ENCODE results near the gene HSPA6.
"Not testable (repeated sequence)": the region's sequence is repeated elsewhere in the genome, so short reads cannot be mapped to it uniquely, and the experiment has no call there.

DNA sequence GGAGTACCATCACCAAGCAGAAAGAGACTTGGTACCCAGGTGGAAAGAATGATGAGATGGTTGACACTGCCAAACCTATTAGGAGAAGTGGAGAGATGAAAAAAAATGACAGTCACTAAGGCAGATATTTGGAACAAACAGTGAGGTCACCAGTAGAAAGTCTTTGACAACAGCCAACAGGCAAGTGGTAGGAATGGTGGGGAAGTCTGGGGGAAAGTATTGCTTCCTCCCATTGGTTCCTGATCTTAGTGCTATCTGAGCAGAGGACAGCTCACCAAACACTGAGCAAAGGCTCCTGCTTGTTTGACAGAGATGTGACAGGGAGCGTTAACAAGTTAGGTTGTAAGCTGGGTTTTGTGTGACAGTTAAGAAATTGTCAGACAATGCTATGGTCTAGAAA lies 18.8 kb downstream of the HSPA6 start:
- not testable (repeated sequence) for TF ChIP-seq CTCF, POLR2A, POLR2AphosphoS5, EP300 (IDR thresholded peaks at IDR 0.05)
